Stimulated activated CD8-positive, alpha-beta memory T cell treated with anti-CD3 and anti-CD28 coated beads, Interleukin-12 subunit alpha, Interleukin-12 subunit beta, amount 100 ng/mL, for 4 hours (primary cell): ENCODE measurements around the gene EML6.
"Not testable (repeated sequence)": the region's sequence is repeated elsewhere in the genome, so short reads cannot be mapped to it uniquely, and the experiment has no call there.

Source experiments
- DNase-seq: peaks from one replicate; pipeline ENCODE4 v3.0.0-alpha.2; 2020; ENCODE audit warnings: low read depth

EML6 gene

DNA sequence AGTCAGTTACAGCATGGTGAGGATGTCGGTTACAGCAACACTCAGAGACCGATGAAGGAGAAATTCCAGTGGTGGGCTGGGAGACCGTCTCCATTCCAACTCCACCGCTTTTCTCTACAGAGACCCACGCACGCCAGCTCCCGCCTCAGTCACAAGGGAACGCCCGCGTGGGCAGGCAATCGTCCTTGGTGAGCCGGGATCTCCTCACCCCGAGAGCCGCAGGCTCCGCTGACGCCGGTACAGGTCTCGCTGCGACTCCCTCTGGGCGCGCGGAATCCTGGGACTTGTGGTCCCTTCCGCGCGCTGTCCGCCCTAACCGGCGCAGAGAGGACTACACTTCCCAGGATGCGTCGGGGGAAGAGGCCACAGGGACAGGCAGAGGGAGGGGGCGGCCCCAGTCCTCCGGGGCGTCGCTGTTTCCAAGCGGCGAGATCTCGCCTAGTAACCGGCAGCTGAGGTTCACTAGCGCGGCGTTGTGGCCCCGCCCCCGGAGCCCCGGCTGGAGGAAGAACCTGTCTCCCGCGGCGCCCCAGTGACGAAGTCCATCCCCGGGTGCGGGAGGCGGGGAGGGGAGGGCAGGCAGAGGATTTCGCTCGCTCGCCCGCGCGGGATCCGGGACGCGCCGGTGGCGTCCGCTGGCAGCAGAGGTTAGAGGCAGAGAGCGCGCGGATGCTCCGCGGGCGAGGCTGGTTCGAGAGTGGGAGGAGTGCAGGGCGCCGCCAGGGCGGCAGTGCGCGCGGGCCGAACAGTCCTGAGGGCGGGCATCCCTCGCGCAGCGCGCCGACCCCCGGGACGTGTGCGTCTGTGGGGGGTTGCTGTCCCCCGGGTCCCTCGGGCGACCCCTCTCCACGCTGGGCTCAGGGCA is at the start of gene EML6:
TSS of gene EML6 (plus strand) at position 532 of the 865 bp plus-strand sequence. CDS start 1,400 bp downstream, outside the sequence.
- peak; percentile 96 for DNase-seq

DNA sequence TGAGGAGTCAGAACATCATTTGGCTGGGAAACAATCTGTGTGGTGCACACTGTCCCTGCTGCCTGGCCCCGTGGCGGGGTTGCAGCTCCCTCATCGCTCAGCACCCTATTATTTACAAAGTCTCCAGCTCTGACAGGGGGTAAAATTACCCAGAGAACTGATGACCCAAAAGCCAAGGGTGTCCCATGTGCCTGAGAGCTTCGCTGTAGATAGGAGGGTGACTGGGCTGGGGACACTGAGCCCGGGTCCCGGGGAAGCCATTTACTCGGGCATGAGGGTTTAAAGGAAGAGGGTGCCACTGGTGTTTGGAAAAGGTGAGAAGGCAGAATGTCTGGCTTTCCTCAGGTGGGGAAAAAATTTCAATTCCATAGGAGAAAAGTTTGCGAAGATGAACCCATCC is 48.2 kb upstream of the EML6 start:
- no peak for DNase-seq

DNA sequence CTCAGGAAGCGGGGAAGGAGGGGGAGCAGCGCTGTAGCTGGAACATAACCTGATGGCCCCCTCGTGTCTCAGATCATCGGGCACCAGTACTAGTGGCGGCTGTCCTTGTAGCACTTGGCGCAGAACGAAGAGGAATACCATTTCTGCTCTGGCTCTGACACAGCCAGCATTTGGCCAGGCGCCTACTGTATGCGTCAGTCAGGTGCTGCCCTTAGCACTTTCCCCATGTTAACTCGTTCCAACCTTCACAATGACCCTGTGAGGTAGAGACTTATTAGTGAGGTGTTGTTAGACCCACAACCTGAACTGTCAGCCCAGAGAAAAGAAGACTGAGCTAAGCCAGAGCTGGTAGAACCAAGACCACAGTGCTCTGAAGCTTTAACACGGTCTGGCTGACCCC is 47.7 kb upstream of the EML6 start:
- no peak for DNase-seq

DNA sequence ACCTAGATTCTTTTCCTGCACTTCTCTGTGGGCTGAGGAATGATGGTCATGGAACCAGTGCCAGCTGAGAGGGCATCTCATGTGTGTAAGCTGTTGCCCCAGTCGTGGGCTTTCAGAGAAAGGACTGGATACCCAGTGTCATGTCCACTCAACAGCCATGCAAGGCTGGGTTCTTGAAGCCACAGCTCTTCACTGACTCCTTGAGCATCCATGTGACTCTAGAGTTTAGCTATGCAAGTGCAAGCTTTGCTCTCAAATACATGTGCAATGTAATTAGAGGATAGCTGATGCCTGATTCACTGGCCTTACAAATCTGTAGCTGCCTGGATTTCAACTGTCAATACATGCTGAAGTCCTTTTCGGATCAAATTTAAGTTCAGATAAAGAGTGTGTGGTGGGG is 46.8 kb upstream of the EML6 start:
- DNase-seq, result no peak

DNA sequence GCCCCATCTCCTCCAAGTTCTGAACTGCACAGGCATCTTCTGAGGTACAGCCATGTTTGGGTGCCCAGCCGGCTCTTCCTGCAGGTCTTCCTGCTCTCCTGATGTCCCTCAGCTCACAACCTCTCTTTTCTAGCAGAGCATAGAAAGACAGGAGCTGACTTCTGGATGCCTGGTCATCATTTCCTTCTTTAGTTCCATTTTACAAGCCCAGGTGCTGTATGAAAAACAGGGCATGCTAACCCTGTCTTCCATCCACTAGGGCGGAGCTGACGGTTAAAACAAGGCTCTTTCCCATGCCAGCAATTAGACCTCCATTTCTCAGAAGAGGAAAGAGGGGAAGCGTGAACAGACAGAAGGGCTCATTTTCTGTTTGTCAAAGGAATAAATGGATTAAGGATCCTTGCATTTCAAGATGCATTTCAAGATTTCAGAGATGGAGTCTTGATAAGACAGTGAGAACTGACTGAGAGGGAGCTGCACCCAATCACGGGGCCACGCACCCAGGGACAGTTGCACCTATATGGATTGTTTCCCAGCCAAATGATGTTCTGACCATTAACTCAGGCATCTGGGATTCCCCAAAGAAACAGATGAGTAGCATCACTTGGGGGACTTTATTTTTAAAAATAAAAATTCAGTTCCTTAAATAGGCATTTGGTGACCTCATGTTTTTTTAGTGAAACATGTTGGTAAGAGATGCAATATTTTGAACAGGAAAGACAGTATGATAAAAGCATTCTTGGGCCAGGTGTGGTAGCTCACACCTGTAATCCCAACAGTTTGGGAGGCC is 45.8 kb upstream of the EML6 start:
- DNase-seq, result no peak

DNA sequence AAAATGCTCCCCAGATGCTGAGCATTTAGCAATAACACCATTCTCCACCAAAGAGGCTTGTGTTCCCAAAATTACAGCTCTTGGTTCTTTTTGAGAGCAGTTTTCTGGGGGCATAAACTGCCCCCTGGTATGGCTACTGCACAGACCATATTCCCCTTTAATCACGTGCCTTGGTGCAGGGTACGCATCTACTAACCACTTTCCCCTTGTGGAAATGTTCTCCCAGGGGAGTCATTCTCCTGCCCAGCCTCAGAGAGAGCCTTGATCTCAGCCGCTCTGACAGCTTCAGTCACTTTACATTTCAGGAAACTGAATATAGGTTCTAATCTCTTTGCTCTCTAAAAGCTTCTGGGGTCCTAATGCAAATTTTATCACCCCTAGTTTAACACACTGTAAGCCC is 44.7 kb upstream of the EML6 start:
- no peak for DNase-seq

DNA sequence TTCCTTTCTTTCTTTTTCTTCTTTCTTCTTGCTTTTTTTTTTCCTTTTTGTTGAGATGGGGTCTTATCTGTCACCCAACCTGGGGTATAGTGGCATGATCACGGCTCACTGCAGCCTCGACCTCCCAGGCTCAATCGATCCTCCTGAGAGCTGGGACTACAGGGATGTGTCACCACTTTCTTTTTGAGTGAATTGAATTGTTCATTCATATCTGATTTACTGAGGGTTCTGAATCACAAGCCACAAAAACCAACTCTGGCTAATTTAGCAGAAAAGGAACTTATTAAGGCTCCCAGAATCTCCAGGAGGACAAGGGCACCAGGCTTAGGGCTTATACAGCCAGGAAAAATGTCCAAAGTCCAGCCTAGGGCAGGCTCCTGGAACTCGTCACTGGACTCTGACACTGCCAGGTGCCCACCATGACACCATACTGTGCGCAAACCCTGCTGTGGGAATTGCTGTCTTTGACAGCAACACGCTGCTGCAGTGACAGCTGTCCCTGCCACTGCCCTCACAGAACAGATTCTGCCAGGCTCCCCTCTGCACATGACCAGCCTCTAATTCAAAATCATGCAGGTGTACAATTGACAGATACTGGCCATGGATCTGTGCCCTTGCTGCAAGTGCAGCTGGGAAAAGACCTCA is 42.9 kb upstream of the EML6 start:
- no peak for DNase-seq

DNA sequence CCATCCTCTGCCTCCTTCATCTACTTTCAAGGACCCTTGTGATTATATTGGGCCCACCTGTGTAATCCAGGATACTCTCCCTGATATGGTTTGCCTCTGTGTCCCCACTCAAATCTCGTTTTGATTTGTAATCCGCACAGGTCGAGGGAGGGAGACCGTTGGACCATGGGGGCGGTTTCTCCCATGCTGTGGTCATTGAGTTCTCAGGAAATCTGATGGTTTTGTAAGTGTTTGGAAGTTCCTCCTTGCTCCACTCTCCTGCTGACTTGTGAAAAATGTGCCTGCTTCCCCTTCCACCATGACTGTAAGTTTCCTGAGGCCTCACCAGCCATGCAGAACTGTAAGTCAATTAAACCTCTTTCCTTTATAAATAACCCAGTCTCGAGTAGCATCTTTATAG is 42.0 kb upstream of the EML6 start:
- DNase-seq, result no peak

DNA sequence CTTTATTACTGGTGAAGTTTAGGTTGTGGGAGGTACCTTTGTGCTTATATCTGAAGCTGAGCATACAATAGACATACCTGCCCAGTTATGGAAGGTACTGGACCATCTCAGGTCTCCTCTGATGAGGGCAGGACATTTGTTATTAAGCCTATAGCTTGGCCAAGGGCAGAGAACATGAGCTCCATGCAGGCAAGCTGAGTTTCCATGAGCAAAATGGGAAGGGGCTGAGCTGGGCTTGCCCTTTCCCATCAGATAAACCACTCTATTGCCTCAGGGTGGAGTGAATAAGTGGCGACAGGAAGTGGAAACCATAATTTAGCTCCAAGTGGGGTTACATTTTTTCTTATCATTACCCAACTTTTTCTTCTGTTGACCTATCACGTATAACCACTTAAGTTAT is 39.9 kb upstream of the EML6 start:
- DNase-seq, result no peak

DNA sequence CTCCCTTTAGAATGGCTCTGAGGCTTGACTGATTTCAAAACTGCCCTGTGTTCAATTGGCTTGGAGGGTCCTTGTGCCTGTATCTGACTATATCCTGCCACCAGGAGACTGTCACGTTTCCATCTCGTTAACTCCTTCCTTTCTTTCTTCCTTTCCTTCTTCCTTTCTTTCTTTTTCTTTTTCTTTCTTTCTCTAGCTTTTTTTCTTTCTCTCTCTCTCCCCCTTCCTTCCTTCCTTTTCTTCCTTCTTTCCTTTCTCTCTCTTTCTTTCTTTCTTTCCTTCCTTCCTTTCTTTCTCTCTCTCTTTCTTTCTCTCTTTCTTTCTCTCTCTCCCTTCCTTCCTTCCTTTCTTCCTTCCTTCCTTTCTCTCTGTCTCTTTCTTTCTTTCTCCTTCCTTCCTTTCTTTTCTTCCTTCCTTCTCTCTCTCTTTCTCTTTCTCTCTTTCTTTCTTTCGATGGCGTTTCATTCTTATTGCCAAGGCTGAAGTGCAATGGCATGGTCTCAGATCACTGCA is 38.1 kb upstream of the EML6 start:
- DNase-seq, result no peak

DNA sequence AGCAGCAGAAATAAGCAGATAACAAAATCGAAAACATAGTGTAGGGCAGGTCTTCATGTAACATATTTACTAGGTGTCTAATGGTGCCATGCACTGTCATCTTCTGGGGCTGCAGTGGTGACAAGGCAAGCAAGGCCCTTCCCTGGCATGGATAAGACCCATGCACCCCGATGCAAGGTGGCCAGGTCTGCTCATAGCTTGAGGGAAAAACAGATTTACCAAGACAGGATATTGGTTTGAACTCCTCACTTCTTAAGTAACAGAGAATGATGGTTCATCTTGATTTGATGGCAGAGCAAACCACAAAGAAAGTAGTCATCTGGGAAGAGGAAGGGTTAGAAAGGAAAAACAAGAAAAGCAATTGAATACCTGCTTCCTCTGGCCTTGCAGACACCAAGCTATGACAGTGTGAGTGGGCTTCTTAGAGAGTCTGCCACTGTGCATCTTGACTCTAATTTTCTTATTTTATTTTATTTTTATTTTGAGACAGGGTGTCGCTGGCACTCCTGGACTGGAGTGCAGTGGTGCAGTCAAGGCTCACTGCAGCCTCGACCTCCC is 35.8 kb upstream of the EML6 start:
- no peak for DNase-seq

DNA sequence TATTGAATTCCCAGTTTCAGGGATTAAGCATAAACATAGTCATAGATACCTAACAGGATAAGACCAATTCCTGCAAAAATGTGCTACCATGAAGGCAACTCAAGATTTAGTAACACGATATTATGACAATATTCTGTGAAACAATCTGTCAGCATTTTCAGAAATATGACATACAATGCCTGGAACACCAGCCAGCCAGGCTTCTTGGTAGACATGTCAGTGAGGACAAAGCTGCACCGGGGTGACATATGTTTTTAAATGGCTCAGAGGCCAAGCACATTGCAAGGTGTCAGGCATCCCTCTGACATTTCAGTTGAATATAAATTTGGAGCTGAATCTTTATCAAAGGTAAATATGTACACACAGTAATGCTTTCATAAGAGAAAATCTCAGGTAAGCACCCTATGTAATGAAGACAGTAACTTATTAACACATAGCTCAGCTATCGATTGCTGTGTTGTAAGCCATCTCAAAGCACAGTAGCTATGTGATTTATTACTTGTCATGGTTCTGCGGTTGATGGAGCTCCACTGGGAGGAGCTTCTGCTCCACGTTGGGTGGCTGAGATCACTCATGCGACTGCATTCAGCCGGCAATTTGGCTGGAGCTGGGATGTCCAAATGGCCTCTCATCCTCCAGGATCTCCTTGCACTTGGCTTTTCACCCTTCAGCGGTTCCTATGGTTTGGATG is 31.9 kb upstream of the EML6 start:
- no peak for DNase-seq

DNA sequence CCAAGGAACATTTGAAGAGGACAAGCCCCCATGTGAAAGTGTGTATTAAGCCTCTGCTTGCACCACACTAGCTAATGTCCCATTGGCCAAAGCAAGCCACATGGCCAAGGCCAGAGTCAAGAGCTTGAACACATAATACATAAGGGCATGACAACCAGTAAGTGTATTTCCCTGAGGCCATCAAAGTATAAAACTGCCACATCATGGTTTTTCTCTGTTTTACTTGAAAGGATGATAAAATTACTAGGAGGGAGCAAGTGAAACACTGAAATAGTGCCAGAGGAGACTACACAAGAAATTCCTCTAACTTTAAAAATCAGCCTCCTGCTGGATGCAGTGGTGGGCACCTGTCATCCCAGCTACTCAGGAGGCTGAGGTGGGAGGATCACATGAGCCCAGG is 30.9 kb upstream of the EML6 start:
- DNase-seq, result no peak

DNA sequence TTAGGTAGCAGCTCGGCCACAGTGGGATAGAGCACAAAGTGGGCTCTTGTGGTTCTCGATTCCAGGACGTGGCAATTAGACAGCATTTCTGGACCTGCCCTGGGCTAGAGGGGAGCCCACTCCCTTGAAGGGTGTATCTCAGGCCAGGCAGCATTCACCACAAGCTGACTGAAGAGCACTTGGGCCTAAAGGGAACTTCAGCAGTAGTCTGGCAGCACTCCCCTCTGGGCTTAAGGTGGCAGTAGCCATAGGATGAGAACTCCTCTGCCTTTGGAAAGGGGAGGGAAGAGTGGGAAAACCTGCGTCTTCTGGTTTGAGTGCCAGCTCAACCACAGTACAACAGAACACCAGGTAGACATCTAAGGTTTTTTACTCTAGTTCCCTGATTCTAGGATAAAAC is 28.1 kb upstream of the EML6 start:
- no peak for DNase-seq

DNA sequence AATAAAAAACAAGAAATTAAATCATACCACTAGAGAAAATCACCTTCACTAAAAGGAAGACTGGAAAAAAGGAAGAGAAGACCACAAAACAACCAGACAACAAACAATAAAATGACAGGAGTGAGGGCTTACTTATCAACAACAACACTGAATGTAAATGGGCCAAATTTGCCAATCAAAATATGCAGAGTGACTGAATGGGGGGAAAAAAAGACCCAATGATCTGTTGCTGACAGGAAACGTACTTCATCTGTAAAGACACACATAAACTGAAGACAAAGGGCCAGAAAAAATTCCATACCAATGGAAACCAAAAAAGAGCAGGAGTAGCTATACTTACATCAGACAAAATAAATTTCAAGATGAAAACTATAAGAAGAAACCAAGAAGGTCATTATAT is 25.5 kb upstream of the EML6 start:
- no peak for DNase-seq

DNA sequence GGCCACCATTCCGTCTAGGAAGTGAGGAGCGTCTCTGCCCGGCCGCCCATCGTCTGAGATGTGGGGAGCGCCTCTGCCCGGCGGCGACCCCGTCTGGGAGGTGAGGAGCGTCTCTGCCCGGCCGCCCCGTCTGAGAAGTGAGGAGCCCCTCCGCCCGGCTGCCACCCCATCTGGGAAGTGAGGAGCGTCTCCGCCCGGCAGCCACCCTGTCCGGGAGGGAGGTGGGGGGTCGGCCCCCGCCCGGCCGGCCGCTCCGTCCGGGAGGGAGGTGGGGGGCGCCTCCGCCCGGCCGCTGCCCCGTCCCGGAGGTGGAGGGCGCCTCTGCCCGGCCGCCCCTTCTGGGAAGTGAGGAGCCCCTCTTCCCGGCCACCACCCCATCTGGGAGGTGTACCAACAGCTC is 24.5 kb upstream of the EML6 start:
- not testable (repeated sequence) for DNase-seq

DNA sequence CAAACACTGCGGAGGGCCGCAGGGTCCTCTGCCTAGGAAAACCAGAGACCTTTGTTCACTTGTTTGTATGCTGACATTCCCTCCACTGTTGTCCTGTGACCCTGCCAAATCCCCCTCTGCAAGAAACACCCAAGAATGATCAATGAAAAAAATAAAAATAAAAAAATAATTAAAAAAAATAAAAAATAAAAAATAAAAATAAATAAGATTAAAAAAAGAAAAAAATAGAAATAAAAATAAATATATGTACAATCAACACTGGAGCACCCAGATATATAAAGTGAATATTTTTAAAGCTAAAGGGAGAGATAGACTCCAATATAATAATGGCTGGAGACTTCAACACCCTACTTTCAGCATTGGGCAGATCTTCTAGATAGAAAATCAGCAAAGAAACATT is 23.8 kb upstream of the EML6 start:
- DNase-seq, result no peak

DNA sequence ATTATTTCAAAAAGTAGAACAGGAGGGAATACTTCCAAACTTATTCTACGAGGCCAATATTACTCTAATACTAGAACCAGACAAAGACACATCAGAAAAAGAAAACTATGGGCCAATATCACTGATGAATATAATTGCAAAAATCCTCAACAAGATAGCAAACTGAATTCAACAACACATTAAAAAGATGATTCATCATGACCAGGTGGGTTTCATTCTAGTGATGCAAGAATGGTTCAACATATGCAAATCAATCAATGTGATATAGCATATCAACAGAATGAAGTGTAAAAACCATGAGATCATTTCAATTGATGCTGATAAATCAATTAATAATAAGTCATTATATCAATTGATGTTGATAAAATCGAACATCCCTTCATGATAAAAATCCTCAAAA is 22.4 kb upstream of the EML6 start:
- no peak for DNase-seq

DNA sequence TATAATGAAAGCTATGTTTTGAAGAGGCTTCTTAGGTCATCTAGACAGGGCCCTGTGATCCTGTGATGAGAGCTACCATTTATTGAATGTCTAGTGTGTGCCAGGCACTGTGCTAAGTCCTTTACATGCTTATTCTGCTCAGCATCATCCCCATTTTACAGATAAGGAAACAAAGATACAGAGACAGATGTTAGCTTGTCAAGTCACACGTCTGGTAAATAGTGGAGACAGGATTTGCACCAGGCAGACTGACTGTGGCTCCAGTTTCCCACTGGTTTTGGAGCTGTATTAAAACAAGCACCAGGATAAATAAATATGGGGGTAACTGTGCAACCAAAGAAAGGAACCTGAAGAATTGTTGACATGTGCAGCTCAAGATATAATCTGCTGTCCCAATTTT is 19.2 kb upstream of the EML6 start:
- DNase-seq, result no peak

DNA sequence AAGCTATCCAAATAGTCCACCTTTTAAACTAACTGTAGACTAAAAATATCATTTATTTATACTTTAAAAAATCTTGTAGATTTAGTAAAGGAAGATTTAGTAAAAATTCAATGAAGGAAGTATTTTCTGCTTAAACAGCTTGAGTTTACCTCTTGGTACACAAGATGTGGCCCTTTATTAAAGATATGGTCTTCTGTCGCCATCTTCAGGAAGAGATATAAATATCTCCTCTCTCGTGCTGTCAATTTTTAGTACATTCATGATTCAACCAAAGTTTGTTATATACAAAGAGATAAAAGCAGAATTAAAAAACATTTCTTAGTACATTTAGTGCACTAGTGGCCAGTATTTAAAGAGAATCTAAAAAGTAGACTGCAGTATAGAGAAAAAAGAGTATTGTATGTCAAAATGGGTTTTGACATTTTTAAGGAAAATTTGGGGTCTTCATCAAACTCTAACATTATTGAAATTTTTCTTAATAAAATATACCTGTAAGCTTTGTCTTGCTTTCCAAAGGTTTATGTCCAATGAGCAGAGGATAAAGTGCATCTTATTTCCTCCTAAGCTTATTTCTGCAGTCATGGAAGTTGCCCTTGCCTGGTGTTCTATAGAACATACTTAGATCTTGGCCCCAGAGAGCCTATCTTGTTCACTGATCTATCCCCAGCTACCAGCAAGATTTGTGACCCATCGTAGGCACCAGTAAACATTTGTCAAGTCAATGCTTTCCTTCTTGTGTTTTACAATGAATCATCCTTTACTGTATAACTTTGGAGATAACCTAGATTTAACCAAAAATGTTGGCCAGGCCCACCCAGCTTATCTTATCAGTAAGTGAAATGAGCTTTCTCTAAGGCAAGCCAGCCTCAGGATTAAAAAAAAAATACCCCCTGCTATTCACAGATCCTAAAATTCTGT is 18.5 kb upstream of the EML6 start:
- no peak for DNase-seq

DNA sequence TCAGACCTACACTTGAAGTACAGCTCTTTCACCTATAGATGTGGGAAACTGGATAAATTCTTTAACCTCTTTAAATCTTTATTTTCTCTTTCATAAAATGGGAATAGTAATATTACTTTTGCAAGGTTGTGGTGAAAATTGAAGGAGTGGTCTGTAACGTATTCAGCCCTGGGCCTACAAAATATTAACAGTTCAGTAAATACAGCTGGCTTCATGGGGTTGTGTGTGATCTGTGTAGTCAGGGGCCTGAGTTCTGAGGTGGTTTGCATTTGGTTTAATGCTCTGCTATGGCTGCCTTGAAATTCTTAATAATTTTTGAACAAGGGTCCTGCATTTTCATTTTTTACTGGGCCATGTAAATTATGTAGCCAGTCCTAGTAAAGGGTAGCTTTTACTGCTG is 16.8 kb upstream of the EML6 start:
- DNase-seq, result no peak
